GM18867 (cell line): ENCODE measurements around the gene CTSC.
"Not testable (repeated sequence)": the region's sequence is repeated elsewhere in the genome, so short reads cannot be mapped to it uniquely, and the experiment has no call there.

ENCODE experiments used
- ATAC-seq: cut with Tn5 transposase; IDR thresholded peaks from one replicate; pipeline ENCODE4 v1.9.1; 2021; ENCODE audit warnings: mild to moderate bottlenecking, moderate library complexity; ENCODE audit not compliant: unreplicated experiment

CTSC gene

DNA sequence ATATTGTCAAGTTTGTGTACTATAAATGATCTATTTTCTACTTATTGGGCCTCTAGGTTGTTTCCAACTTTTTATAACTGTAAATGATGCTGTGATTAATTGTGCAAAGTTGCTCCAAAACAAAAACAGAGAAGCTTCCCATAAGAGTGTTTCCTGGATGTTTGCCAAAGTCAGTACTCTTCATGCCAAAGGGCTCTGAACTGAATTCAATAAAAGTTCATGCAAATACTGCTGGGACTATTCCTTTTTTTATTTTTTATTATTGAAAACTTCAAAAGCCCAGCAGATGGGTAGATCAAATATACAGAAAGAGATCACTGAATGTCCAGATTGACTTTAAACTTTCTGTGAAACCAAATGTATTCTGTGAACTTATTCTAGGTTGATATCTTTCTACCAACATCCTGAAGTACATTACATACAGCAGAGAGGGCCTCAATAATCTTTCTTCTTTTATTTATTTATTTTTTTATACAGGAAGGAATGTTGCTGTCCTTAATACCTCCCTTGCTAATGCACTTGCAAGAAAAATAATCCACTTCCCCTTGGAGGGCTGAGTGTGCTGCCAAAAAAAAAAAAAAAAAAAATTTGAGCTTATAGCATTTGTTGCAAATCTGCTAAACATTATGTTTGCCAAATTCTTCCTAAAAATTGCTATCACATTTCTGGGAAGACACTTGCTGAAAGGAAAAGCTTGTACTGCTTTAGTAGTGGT, 53.0 kb downstream of the CTSC start:
- no peak for ATAC-seq

DNA sequence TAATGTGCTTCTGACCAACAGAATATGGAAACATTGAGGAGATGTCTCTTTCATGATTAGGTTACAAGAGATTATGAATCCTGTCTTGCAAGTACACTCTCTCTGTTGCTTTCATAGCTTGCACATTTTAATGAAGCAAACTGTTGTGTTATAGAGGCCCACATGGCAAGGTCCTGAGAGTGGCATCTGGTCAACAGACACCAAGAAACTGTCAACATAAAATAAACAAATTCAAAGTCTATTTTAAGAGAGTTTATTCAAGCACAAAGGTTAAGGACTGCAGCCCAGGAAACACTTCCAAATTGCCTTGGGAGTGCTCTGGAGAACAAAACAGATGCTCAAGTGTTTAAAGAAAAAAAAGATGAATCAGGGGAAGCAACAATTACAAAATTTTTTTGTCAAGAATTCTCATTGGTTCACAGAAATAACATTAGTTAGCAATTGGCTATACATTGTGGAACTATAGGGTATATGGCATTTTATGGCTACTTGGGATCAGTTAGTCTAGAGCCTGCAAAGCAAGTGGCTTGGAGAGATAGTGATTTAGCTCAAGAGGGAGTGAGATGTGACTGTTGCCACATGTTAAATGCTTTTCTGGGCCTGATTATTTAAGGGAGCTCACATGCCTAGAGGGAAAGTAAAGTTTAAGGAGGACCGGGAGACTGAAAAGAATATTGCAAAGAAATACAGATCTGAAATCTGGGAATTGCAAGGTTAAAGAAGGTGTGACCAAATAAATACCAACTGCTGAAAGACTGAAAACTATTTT, 54.6 kb downstream of the CTSC start:
- ATAC-seq: no peak

DNA sequence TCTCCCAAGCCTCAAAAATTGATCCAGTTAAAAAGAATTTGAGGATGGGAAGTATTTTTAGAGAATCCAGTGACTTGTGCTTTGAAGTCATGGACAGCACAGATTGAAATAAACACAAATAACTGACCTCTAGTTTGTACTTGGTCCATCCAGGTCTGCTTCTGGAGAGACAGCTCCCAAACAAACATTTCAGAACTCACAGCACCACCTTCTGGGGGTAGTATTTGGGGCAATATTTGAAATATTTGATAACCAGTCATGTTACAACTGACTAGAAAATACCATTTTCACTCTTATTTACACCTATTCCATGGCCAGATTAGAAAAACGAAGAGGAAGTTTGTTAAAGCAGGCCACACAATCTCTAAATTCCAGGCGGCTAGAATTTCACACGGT, 56.2 kb downstream of the CTSC start:
- ATAC-seq: no peak

DNA sequence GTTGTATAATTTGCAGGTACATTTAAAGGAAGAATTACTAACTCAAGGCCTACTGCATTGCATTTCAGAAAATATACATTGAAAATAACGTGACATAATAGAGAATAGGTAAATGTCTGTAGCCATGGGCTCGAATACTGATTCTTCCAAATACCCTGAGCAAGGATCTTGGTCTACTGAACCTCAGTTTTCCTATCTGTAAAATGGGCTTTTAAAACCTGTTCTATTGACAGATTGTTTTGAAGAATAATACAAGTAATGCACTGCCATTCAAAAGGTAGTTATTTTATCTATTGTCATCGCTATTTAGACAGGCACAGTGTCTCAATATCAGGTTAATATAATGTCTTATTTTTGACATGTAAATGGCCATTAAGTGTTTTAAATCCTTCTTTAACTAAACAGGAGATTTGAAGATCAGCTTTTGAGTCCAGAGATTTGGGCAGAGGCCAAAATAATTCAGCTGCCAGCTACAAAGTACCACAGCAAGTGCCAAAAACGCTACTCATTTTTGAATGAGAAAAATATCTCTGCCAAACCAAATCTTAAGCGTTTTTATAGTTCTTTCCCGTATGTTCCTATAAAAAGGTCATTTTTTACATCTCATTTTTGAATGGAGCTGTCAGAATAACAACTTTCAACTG, 56.7 kb downstream of the CTSC start:
- no peak for ATAC-seq

DNA sequence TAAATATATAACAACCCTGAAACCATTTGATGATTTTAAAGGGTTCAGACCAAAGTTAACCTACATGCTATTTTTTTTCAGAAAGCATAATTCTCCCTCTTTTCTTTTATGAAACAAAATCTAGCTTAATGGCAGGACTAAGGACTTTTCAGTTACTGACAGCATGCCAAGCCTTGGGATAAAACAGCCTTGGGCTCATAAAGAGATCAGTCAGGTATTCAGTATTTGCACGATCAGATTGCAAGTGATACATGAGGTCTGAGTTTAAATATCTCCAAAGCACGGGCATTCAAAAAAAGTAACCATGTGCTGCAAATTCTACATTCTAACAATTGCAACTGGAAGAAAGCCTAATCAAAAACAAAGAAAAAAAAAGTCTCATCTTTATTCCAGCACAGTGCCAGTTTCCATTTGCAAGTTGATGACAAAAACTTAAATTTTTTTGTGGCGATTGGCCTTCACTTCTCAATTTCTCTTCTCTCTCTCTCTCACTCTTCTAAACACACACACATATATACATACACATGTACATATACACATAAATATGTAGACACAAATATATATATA, 60.1 kb downstream of the CTSC start:
- ATAC-seq: no peak

DNA sequence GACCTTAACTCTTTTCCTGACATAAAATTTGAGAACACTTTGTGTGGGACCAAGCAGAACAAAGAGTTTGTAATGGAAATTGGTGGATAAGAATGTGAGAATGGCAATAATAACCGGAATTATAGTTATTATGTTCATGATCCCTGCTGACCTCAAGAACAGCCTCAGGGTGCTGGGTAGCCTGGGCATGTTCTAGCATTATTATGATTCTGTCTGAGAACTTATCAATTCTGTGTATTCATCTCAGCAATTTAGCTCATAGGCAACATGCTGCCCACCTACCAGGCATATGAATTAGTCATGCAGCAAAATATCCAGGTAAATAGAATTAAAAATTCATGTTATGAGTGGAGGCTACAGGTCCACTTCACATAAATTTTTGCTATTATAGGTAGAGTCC, 61.9 kb downstream of the CTSC start:
- ATAC-seq: no peak

DNA sequence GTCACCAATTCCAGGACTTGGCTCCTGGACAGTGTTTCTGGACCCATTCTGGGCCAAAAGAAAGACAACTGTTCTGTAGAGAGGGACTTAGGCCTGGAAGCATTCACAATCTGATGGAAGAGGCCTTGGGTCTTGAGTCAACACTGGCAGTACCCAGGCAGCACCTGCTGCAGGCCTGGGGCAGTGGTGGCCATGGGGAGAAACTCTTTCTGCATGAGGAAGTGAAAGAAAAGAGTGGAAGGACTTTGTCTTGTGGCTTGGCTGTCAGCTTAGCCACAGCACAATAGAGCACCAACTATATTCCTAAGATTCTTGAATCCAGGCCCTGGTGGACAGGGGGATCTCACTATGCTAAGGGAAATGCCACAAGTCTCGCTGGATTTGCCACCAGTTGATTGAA, 70.6 kb downstream of the CTSC start:
- peak; percentile 76 for ATAC-seq

DNA sequence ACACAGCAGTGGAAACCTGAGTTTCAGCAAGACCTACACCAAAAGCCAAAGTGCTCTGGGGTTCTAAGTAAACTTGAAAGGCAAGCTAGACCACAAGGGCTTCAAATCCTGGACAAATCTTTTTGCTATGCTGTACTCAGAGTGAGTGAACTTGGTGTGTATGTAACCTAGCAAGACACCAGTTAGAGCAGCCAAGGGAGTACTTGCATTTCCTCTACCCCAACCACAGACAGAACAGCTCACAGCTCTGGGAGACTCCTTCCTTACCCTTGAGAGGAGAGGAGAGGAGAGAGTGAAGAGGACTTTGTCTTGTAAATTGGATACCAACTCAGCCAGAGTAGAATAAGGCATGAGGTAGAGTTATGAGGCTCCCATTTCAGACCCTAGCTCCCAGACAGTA, 71.4 kb downstream of the CTSC start:
- ATAC-seq: no peak

DNA sequence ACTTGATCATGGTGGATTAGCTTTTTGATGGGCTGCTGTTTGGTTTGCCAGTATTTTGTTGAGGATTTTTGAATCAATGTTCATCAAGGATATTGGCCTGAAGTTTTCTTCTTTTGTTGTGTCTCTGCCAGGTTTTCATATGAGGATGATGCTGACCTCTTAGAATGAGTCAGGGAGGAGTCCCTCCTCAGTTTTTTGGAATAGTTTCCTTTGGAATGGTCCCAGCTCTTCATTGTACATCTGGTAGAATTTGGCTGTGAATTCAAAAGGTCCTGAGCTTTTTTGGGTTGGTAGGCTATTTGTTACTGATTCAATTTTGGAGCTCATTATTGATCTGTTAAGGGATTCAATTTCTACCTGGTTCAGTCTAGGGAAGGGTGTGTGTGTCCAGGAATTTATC, 78.1 kb downstream of the CTSC start:
- no peak for ATAC-seq

DNA sequence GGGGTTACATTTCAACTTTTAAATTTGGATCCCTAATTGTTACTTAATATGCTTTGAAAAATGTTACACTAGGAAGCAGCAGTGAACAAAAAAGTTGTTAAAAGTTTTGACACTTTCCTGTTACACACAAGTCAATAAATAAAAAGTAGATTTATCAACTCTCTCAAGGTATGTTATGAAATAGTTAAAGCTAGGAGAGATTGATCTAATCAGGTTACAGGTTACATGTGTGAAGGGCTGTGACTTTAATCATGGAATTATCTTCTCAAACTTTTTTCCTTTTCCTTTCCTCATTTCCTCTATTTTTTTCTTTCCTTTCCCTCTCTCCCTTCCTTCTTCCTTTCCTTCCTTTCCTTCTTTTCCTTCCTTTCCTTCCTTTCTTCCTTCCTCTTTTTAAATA, 85.3 kb downstream of the CTSC start:
- no peak for ATAC-seq

DNA sequence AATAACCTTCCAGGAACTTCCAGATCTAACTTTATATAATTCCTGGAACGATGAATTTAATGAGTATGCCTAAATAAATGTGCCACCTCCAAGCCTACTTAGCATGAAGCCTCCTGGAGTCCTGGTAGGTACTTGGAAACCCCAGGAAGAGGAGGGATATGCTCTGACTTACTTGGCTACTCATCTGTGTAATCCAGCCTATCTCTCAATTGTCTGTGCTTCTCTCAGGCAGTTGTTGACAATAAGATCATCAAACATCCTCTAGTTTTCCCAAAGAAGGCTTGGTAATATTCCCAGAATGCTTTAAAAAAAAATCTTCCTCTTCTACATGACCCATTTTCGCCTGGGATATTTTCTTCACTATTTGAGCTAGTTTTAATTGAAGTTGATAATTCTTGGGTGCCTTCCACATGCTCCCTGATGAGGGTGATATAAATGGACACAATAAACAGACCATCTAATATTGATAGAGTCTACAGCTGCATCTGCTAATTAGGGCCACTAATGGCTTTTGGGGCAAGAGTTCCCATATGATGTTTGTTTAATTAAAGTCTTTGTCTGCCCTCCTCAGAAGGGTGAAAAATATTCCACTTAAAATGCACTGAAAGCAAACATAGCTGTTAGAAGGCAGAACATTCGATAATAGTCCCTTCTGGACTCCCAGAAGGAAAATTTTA, 86.8 kb downstream of the CTSC start:
- ATAC-seq: no peak

DNA sequence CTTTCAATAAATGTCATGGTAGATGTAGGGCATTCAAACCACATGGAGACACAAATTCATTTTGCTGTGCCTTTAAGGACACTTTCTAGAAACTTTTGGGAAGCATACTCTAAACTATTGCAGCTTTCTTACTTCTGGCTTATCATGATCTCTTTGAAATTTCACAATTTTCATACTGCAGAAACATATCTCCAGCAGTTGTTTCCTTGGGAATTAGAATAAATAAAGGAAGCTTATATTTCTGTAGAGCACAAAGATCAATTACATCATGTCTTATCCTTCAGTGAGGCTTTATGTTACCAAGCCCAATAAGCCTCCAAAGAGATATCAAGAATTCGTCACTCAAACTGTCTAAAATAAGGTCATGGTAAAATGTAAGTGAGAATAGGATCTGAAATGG, 87.8 kb downstream of the CTSC start:
- ATAC-seq: no peak

DNA sequence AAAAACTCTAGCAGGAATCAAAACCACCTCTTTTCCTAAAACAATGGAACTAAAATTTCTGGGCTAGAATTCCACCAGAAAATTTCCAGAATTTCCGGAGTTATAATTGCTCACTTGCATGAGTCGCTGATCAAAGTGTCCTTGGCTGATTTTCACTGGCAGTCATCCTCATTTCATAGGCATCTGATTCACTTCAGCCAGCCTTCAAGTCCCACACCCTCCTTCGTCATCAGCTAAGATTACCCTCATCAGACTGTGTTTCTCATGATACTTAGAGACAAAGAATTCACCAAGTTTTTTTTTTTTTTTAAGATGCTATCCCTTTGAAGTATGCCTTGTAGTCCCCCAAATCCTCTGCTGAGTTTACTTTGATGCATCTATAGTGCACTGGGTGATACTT, 90.8 kb downstream of the CTSC start:
- no peak for ATAC-seq

DNA sequence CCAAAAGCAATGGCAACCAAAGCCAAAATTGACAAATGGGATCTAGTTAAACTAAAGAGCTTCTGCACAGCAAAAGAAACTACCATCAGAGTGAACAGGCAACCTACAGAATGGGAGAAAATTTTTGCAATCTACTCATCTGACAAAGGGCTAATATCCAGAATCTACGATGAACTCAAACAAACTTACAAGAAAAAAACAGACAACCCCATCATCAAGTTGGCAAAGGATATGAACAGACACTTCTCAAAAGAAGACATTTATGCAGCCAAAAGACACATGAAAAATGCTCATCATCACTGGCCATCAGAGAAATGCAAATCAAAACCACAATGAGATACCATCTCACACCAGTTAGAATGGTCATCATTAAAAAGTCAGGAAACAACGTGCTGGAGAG, 92.0 kb downstream of the CTSC start:
- not testable (repeated sequence) for ATAC-seq
